NCI-H69 (cell line): ENCODE results near the gene TTC39B.

Source experiments
- DNase-seq: peaks from one replicate; lab custom pipeline; 2025; lab: John Stamatoyannopoulos, UW

TTC39B gene

GRCh38 chr9:15225564-15226126 lies 81.4 kb downstream of the TTC39B start:
- DNase-seq: no peak

GRCh38 chr9:15222313-15222712 lies 84.7 kb downstream of the TTC39B start:
- no peak for DNase-seq

- DNase-seq: no peak
Measured at GRCh38 chr9:15221746-15222145, 85.3 kb downstream of the TTC39B start.

GRCh38 chr9:15220658-15221318 lies 86.2 kb downstream of the TTC39B start:
- no peak for DNase-seq

GRCh38 chr9:15219546-15219945 lies 87.5 kb downstream of the TTC39B start:
- DNase-seq: no peak

- no peak for DNase-seq
Measured at GRCh38 chr9:15218994-15219393, 88.0 kb downstream of the TTC39B start.

- DNase-seq: no peak
Measured at GRCh38 chr9:15213249-15213648, 93.8 kb downstream of the TTC39B start.

GRCh38 chr9:15211815-15212495 lies 95.1 kb downstream of the TTC39B start:
- DNase-seq: no peak

GRCh38 chr9:15211160-15211814 lies 95.7 kb downstream of the TTC39B start:
- DNase-seq: peak; percentile 84

GRCh38 chr9:15206903-15207696 lies 99.9 kb downstream of the TTC39B start:
- DNase-seq: no peak

GRCh38 chr9:15205632-15206420 lies 101.2 kb downstream of the TTC39B start:
- DNase-seq: peak; percentile 68

- DNase-seq: no peak
Measured at GRCh38 chr9:15203581-15203980, 103.4 kb downstream of the TTC39B start.

GRCh38 chr9:15200111-15200510 lies 106.9 kb downstream of the TTC39B start:
- DNase-seq: no peak

GRCh38 chr9:15192856-15193255 lies 114.2 kb downstream of the TTC39B start:
- no peak for DNase-seq

- DNase-seq: peak; percentile 16
Measured at GRCh38 chr9:15191378-15191777, 115.6 kb downstream of the TTC39B start.

- DNase-seq: peak; percentile 84
Measured at GRCh38 chr9:15189481-15189880, 117.5 kb downstream of the TTC39B start.

GRCh38 chr9:15187589-15187988 lies 119.4 kb downstream of the TTC39B start:
- DNase-seq: peak; percentile 91

- peak; percentile 88 for DNase-seq
Measured at GRCh38 chr9:15182730-15183129, 124.3 kb downstream of the TTC39B start.

- peak; percentile 99 for DNase-seq
Measured at GRCh38 chr9:15182101-15182551, 124.9 kb downstream of the TTC39B start.

GRCh38 chr9:15180124-15180523 lies 126.9 kb downstream of the TTC39B start:
- DNase-seq: no peak

GRCh38 chr9:15178631-15179030 lies 128.4 kb downstream of the TTC39B start:
- peak; percentile 57 for DNase-seq
